GM12878 (cell line): ENCODE measurements around the gene TPH2. TPM values are rescaled to one million over a fixed set of nuclear protein-coding genes. Genes with fewer than 3 reads are reported as not detected.
A peak's percentile ranks its signal among the peaks of the same experiment; 100 is the strongest.

ENCODE experiments used
- BHLHE40 ChIP-seq, 2 experiments: fragments of 450-650 bp in 1 of 2; IDR thresholded peaks; 2 replicates each; pipeline ENCODE4 v1.6.1; 2011 to 2017; ENCODE audit warnings: low read depth in 2 of 2, borderline replicate concordance in 1 of 2, improper control_type of control experiment in 1 of 2, low read length in 1 of 2, mild to moderate bottlenecking in 1 of 2
- CBX5 ChIP-seq: sonication (generic); IDR thresholded peaks from 2 replicates; pipeline ENCODE4 v1.6.1; 2016; ENCODE audit warnings: low read depth, moderate library complexity, mild to moderate bottlenecking, inconsistent platforms
- CTCF ChIP-seq, 3 experiments: IDR thresholded peaks in 2 of 3; conservative IDR thresholded peaks in 1 of 3; 2 replicates each; pipeline ENCODE4 v1.5.1; 2011; ENCODE audit warnings: low read depth in 3 of 3, low read length in 3 of 3, mild to moderate bottlenecking in 3 of 3, control low read depth in 2 of 3, moderate library complexity in 2 of 3, inconsistent platforms in 1 of 3, mixed read lengths in 1 of 3; ENCODE audit not compliant: control insufficient read depth in 2 of 3, insufficient read depth in 1 of 3; ENCODE audit errors: extremely low read depth in 1 of 3
- DPF2 ChIP-seq: fragments of 450-650 bp; IDR thresholded peaks from 2 replicates; pipeline ENCODE4 v1.6.1; 2017; ENCODE audit warnings: mild to moderate bottlenecking
- GABPA ChIP-seq: IDR thresholded peaks from 2 replicates; pipeline ENCODE4 v1.6.1; 2014; ENCODE audit warnings: antibody characterized with exemption, low read depth, mild to moderate bottlenecking, inconsistent platforms
- IRF4 ChIP-seq: IDR thresholded peaks from 2 replicates; pipeline ENCODE4 v1.6.1; 2011; ENCODE audit warnings: low read depth, low read length
- NFIC ChIP-seq: IDR thresholded peaks from 2 replicates; pipeline ENCODE4 v1.6.1; 2012; ENCODE audit warnings: low read depth, mild to moderate bottlenecking, inconsistent platforms, low read length, moderate library complexity
- NR2F1 ChIP-seq: fragments of 450-650 bp; conservative IDR thresholded peaks from 2 replicates; pipeline ENCODE4 v1.6.1; 2017; ENCODE audit warnings: mild to moderate bottlenecking
- PAX5 ChIP-seq: IDR thresholded peaks from 2 replicates; pipeline ENCODE4 v1.6.1; 2011; ENCODE audit warnings: low read depth, low read length, borderline replicate concordance
- SMAD1 ChIP-seq: fragments of 450-650 bp; IDR thresholded peaks from 2 replicates; pipeline ENCODE4 v1.6.1; 2018; ENCODE audit warnings: mild to moderate bottlenecking, low read depth; ENCODE audit not compliant: partially characterized antibody
- SMAD5 ChIP-seq: IDR thresholded peaks from 2 replicates; pipeline ENCODE4 v1.6.1; 2016; ENCODE audit warnings: antibody characterized with exemption, low read depth
- SMC3 ChIP-seq: IDR thresholded peaks from 2 replicates; pipeline ENCODE4 v1.6.1; 2011; ENCODE audit warnings: low read length, improper control_type of control experiment, borderline replicate concordance
- SPI1 ChIP-seq: IDR thresholded peaks from 2 replicates; pipeline ENCODE4 v1.6.1; 2011; ENCODE audit warnings: low read depth, mild to moderate bottlenecking, low read length, moderate library complexity, borderline replicate concordance; ENCODE audit not compliant: insufficient read depth
- ZNF207 ChIP-seq: fragments of 450-650 bp; IDR thresholded peaks from 2 replicates; pipeline ENCODE4 v1.6.1; 2014; ENCODE audit warnings: antibody characterized with exemption, mild to moderate bottlenecking, borderline replicate concordance
- polyA plus RNA-seq, 11 experiments: library from polyadenylated mRNA; depleted of rRNA in 4 of 11; unstranded in 6 of 11; stranded (reverse) in 5 of 11; fragments of >200 nt; fragmentation: Nextera tagmentation in 4 of 11; fragmentation: Illumina TruSeq in 1 of 11; extraction: Ambion mirVana in 4 of 11; extraction: Trizol in 1 of 11; gene quantifications; 1 replicate in 1 of 11; 2 replicates in 10 of 11; pipeline versions ENCODE4 v1.2.1 to v1.2.3, GENCODE V29; 2011 to 2016; ENCODE audit warnings: inconsistent platforms in 2 of 11, missing spikeins in 2 of 11, low read depth in 1 of 11
- total RNA-seq, 4 experiments: library from RNA; depleted of rRNA in 3 of 4; stranded (reverse); fragments of >200 nt in 3 of 4; fragmentation: Illumina TruSeq in 1 of 4; extraction: Trizol in 1 of 4; gene quantifications; 2 replicates each; pipeline versions ENCODE4 v1.2.1 to v1.2.3, GENCODE V29; 2013 to 2021
- TF ChIP-seq, protein P1 (sequence below): fragments of 450-650 bp; IDR thresholded peaks from 2 replicates; pipeline ENCODE4 v1.6.1; 2016; ENCODE audit warnings: mild to moderate bottlenecking
- TF ChIP-seq, protein P2 (sequence below): IDR thresholded peaks from 2 replicates; pipeline ENCODE4 v1.6.1; 2011; ENCODE audit warnings: borderline replicate concordance, low read depth, mild to moderate bottlenecking, moderate library complexity, mixed read lengths, low read length; ENCODE audit not compliant: insufficient read depth; ENCODE audit errors: extremely low read length
- TF ChIP-seq, protein P3 (sequence below): fragments of 450-650 bp; IDR thresholded peaks from 2 replicates; pipeline ENCODE4 v1.6.1; 2016; ENCODE audit warnings: mild to moderate bottlenecking

The TPH2 gene
- total and polyA plus RNA-seq, 10 of the 15 experiments (the other 5 are each of a cell fraction or from before 2014, with no cell fraction given), result not detected

DNA sequence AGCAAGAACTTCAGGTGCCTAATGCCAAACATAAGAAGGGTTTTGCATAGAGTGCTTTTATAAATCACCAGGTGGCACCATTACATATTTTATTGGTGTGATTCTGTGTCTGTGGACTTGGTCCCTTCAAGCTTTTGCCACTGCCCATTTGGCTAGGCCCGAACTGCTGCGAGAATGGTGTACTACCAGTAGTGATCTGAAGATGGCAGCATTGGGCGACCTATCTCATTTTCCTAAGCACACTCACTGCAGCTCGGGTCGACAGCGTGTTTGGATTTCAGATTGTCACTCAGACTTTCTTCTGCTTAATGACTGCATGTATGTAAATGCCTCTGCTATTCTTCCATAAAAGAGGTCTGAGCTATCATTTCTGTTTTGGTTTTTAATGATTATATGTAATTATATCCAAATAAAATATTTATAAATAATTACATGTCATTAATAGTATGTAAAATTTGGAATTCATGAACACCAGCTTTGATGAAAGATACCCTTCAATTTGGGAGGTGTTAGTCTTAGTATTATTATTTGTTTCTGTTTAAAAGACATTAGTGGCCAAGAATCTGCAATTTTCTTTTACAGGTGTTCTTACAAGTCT is 78.5 kb downstream of the TPH2 start (continued):
- TF ChIP-seq CTCF (IDR thresholded peaks at IDR 0.05 in 2 of 3, conservative IDR thresholded peaks at IDR 0.05 in 1 of 3; ENCODE audit: control insufficient read depth in 2 of 3, extremely low read depth in 1 of 3, insufficient read depth in 1 of 3, low read depth in 3 of 3, low read length in 3 of 3) (peak; percentile 79 to 85 (median 80)), SPI1 (no peak), SMC3 (peak; percentile 49; the same call in 1 of the 2 replicates), DPF2 (no peak), IRF4 (peak; percentile 22; the same call in 1 of the 2 replicates), SMAD5 (no peak), NR2F1 (no peak), ZNF207 (no peak), SMAD1 (no peak), GABPA (no peak), BHLHE40 (IDR thresholded peaks at IDR 0.05; ENCODE audit: borderline replicate concordance in 1 of 2, low read depth in 2 of 2, low read length in 1 of 2) (0 out of 4 replicates have a peak, but pooled peaks of 1 of the 2 experiments have one; percentile 9), CBX5 (no peak), NFIC (no peak), PAX5 (no peak)
- TF ChIP-seq, protein P1, sequence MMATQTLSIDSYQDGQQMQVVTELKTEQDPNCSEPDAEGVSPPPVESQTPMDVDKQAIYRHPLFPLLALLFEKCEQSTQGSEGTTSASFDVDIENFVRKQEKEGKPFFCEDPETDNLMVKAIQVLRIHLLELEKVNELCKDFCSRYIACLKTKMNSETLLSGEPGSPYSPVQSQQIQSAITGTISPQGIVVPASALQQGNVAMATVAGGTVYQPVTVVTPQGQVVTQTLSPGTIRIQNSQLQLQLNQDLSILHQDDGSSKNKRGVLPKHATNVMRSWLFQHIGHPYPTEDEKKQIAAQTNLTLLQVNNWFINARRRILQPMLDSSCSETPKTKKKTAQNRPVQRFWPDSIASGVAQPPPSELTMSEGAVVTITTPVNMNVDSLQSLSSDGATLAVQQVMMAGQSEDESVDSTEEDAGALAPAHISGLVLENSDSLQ, result peak; percentile 58
- TF ChIP-seq, protein P2, sequence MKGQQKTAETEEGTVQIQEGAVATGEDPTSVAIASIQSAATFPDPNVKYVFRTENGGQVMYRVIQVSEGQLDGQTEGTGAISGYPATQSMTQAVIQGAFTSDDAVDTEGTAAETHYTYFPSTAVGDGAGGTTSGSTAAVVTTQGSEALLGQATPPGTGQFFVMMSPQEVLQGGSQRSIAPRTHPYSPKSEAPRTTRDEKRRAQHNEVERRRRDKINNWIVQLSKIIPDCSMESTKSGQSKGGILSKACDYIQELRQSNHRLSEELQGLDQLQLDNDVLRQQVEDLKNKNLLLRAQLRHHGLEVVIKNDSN, result no peak
- TF ChIP-seq, protein P3, sequence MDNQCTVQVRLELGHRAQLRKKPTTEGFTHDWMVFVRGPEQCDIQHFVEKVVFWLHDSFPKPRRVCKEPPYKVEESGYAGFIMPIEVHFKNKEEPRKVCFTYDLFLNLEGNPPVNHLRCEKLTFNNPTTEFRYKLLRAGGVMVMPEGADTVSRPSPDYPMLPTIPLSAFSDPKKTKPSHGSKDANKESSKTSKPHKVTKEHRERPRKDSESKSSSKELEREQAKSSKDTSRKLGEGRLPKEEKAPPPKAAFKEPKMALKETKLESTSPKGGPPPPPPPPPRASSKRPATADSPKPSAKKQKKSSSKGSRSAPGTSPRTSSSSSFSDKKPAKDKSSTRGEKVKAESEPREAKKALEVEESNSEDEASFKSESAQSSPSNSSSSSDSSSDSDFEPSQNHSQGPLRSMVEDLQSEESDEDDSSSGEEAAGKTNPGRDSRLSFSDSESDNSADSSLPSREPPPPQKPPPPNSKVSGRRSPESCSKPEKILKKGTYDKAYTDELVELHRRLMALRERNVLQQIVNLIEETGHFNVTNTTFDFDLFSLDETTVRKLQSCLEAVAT, result no peak
